HepG2 (cell line): ENCODE data around the gene CDC42SE2. TPM values are rescaled to one million over a fixed set of nuclear protein-coding genes. Genes with fewer than 3 reads are reported as not detected.

Experiments
- ATAC-seq: fragments of 200-7000 bp; cut with Tn5 transposase; 3 replicates; pipeline ENCODE4 v1.9.1; 2020; ENCODE audit warnings: mild to moderate bottlenecking, moderate library complexity
- BruUV-seq: library from RNA; stranded (reverse); fragments of 400-500 nt; replicated peaks from 2 replicates; lab custom pipeline; 2021; lab: Mats Ljungman, UMichigan
- CTCF ChIA-PET: fragments of 300-600 bp; formaldehyde crosslinking; extraction: SDS; loops from one replicate; lab custom pipeline; 2021; ENCODE audit warnings: low total read pairs, inconsistent platforms, low intra/inter-chr PET ratio; lab: Yijun Ruan, JAX
- POLR2A ChIA-PET: fragments of 350-600 bp; sonication (Branson Sonifier 250); formaldehyde crosslinking; loops from one replicate; lab custom pipeline; 2020; ENCODE audit warnings: antibody characterized with exemption, inconsistent platforms; lab: Yijun Ruan, JAX
- DNase-seq: peaks from one replicate; pipeline ENCODE4 v3.0.0-alpha.2; 2015; ENCODE audit warnings: low spot score
- FAIRE-seq: peaks from 3 replicates; lab custom pipeline; 2011; peaks lifted over from hg19 to GRCh38; lab: Jason Lieb, UNC
- H2AFZ ChIP-seq: one replicate; pipeline ENCODE4 v1.6.1; 2011; ENCODE audit warnings: low read length, inconsistent platforms
- H3K27ac ChIP-seq: fragments of 300-600 bp; 3 replicates; pipeline ENCODE4 v1.8.0; 2011; ENCODE audit warnings: mixed run types, mild to moderate bottlenecking, mixed read lengths, low read length, inconsistent platforms; ENCODE audit not compliant: insufficient read depth; ENCODE audit errors: extremely low read length
- H3K27me3 ChIP-seq, 2 experiments: fragments of 200-600 bp in 1 of 2; 2 replicates in 1 of 2; 3 replicates in 1 of 2; pipeline versions ENCODE4 v1.6.0 to v1.8.0; 2011; ENCODE audit warnings: low read length in 2 of 2, mild to moderate bottlenecking in 2 of 2, moderate library complexity in 2 of 2, inconsistent platforms in 1 of 2; ENCODE audit not compliant: insufficient read depth in 2 of 2, control insufficient read depth in 1 of 2
- H3K36me3 ChIP-seq, 2 experiments: fragments of 200-600 bp in 1 of 2; replicated peaks in 1 of 2; 2 replicates in 1 of 2; 3 replicates in 1 of 2; pipeline versions ENCODE4 v1.5.1 to v1.8.0; 2011; ENCODE audit warnings: low read length in 2 of 2, inconsistent platforms in 1 of 2; ENCODE audit not compliant: insufficient read depth in 2 of 2, control insufficient read depth in 1 of 2
- H3K4me1 ChIP-seq: 2 replicates; pipeline ENCODE4 v1.5.1; 2012; ENCODE audit warnings: low read length, inconsistent platforms; ENCODE audit not compliant: insufficient read depth
- H3K4me2 ChIP-seq: 2 replicates; pipeline ENCODE4 v1.6.0; 2011; ENCODE audit warnings: low read depth, low read length, inconsistent platforms
- H3K4me3 ChIP-seq, 3 experiments: fragments of 200-600 bp in 1 of 3; sonication (generic), shearing (Covaris generic) in 1 of 3; replicated peaks in 1 of 3; 2 replicates each; pipeline ENCODE4 v1.5.1; 2011 to 2016; ENCODE audit warnings: low read length in 3 of 3, inconsistent platforms in 2 of 3, low read depth in 2 of 3, mild to moderate bottlenecking in 2 of 3, control low read depth in 1 of 3, mixed read lengths in 1 of 3; ENCODE audit not compliant: insufficient read depth in 1 of 3
- H3K79me2 ChIP-seq: one replicate; pipeline ENCODE4 v1.6.1; 2011; ENCODE audit warnings: low read length, inconsistent platforms; ENCODE audit not compliant: insufficient read depth
- H3K9ac ChIP-seq: 2 replicates; pipeline ENCODE4 v1.6.0; 2011; ENCODE audit warnings: mild to moderate bottlenecking, low read depth, low read length, inconsistent platforms; ENCODE audit not compliant: insufficient read depth
- H3K9me3 ChIP-seq: 2 replicates; pipeline ENCODE4 v1.5.1; 2012; ENCODE audit warnings: mild to moderate bottlenecking, low read length
- H4K20me1 ChIP-seq: 2 replicates; pipeline ENCODE4 v1.6.0; 2011; ENCODE audit warnings: inconsistent platforms, mild to moderate bottlenecking, low read length, moderate library complexity; ENCODE audit not compliant: insufficient read depth
- HNF1A ChIP-seq, 2 experiments: sonication (generic) in 1 of 2; formaldehyde crosslinking in 1 of 2; IDR thresholded peaks; 2 replicates each; pipeline versions ENCODE4 v1.4.0 to v1.6.1; 2016 to 2020; ENCODE audit warnings: borderline replicate concordance in 1 of 2, low read depth in 1 of 2, mild to moderate bottlenecking in 1 of 2, missing genetic modification reagents in 1 of 2
- NR2F1 ChIP-seq, 2 experiments: fragments of 450-650 bp in 1 of 2; formaldehyde crosslinking in 1 of 2; IDR thresholded peaks; 2 replicates each; pipeline versions ENCODE4 v1.5.0 to v1.6.1; 2016 to 2020; ENCODE audit warnings: mild to moderate bottlenecking in 1 of 2, missing compliant biosample characterization in 1 of 2, missing genetic modification reagents in 1 of 2, moderate library complexity in 1 of 2
- THAP11 ChIP-seq: IDR thresholded peaks from 2 replicates; pipeline ENCODE4 v1.6.1; 2016; ENCODE audit warnings: missing biosample characterization, missing genetic modification reagents
- ZNF232 ChIP-seq: sonication (generic); formaldehyde crosslinking; IDR thresholded peaks from 2 replicates; pipeline ENCODE4 v1.4.0; 2020; ENCODE audit warnings: missing genetic modification reagents, borderline replicate concordance
- ZNF354B ChIP-seq: sonication (generic); formaldehyde crosslinking; IDR thresholded peaks from 2 replicates; pipeline ENCODE4 v1.8.0; 2022; ENCODE audit warnings: mild to moderate bottlenecking, missing genetic modification reagents
- ZXDC ChIP-seq: sonication (generic); formaldehyde crosslinking; IDR thresholded peaks from 2 replicates; pipeline ENCODE4 v1.5.0; 2020; ENCODE audit warnings: mild to moderate bottlenecking, missing genetic modification reagents
- WGBS: methylation state at CpG from one replicate; pipeline ENCODE4 v1.1.6; 2017; ENCODE audit warnings: low lambda C conversion rate; 5-methylcytosine and 5-hydroxymethylcytosine counted together
- in situ Hi-C: cut with HindIII; loops from 2 replicates; pipeline ENCODE4 v1.10.0; 2017; ENCODE audit warnings: low pct_unique_long_range_greater_than_20kb; ENCODE audit not compliant: extremely low pct_ligation_motif_present
- intact Hi-C: fragments of 100-400 bp; cut with micrococcal nuclease; formaldehyde crosslinking; loops from one replicate; pipeline ENCODE4 v1.10.0; 2022; ENCODE audit not compliant: unreplicated experiment
- polyA plus RNA-seq, 8 experiments: library from polyadenylated mRNA; depleted of rRNA in 3 of 8; stranded (reverse) in 7 of 8; unstranded in 1 of 8; fragments of >200 nt; fragmentation: Illumina TruSeq in 4 of 8; extraction: Trizol in 4 of 8; gene quantifications; 2 replicates each; pipeline versions ENCODE4 v1.2.1 to v1.2.3, GENCODE V29; 2011 to 2016; ENCODE audit warnings: low read depth in 4 of 8, missing spikeins in 1 of 8, mixed read lengths in 1 of 8; ENCODE audit not compliant: insufficient read depth in 1 of 8
- total RNA-seq, 5 experiments: library from RNA; depleted of rRNA; stranded (reverse); fragments of >200 nt; fragmentation: Illumina TruSeq; extraction: Trizol; gene quantifications; 2 replicates each; pipeline ENCODE4 v1.2.3, GENCODE V29; 2016; ENCODE audit warnings: low read depth in 1 of 5
- TF ChIP-seq, protein P1 (sequence below): sonication (generic); formaldehyde crosslinking; conservative IDR thresholded peaks from 2 replicates; pipeline ENCODE4 v1.4.0; 2020; ENCODE audit warnings: missing genetic modification reagents
- TF ChIP-seq, protein P2 (sequence below): sonication (generic); formaldehyde crosslinking; IDR thresholded peaks from 2 replicates; pipeline ENCODE4 v1.5.0; 2020; ENCODE audit warnings: missing genetic modification reagents

Gene CDC42SE2
- total and polyA plus RNA-seq, 2 of the 13 experiments (the other 11 are each of a cell fraction or from before 2014, with no cell fraction given), result 19.6 to 25.0 TPM

- peaks cover 17% of the 10 kb centered on the region; the same call in 1 of the 2 replicates for H4K20me1 ChIP-seq
- TF ChIP-seq, protein P1, sequence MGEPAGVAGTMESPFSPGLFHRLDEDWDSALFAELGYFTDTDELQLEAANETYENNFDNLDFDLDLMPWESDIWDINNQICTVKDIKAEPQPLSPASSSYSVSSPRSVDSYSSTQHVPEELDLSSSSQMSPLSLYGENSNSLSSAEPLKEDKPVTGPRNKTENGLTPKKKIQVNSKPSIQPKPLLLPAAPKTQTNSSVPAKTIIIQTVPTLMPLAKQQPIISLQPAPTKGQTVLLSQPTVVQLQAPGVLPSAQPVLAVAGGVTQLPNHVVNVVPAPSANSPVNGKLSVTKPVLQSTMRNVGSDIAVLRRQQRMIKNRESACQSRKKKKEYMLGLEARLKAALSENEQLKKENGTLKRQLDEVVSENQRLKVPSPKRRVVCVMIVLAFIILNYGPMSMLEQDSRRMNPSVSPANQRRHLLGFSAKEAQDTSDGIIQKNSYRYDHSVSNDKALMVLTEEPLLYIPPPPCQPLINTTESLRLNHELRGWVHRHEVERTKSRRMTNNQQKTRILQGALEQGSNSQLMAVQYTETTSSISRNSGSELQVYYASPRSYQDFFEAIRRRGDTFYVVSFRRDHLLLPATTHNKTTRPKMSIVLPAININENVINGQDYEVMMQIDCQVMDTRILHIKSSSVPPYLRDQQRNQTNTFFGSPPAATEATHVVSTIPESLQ (CRISPR knock-in tag), result no peak
- TF ChIP-seq ZNF232 (CRISPR knock-in tag), result no peak
- TF ChIP-seq NR2F1 (CRISPR knock-in tag; IDR thresholded peaks at IDR 0.05), result no peak
- TF ChIP-seq HNF1A (IDR thresholded peaks at IDR 0.05; ENCODE audit: low read depth), result no peak
- no peak for TF ChIP-seq HNF1A (CRISPR knock-in tag; IDR thresholded peaks at IDR 0.05; ENCODE audit: borderline replicate concordance)
- TF ChIP-seq, protein P2, sequence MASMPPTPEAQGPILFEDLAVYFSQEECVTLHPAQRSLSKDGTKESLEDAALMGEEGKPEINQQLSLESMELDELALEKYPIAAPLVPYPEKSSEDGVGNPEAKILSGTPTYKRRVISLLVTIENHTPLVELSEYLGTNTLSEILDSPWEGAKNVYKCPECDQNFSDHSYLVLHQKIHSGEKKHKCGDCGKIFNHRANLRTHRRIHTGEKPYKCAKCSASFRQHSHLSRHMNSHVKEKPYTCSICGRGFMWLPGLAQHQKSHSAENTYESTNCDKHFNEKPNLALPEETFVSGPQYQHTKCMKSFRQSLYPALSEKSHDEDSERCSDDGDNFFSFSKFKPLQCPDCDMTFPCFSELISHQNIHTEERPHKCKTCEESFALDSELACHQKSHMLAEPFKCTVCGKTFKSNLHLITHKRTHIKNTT (CRISPR knock-in tag), result no peak
- no peak for TF ChIP-seq ZXDC
- TF ChIP-seq ZNF354B (CRISPR knock-in tag), result no peak
- TF ChIP-seq THAP11, result no peak
- no peaks in the 10 kb centered on the region for H3K36me3 ChIP-seq
- H3K9me3 ChIP-seq, result no peaks in the 10 kb centered on the region
- intact Hi-C loops, result no loop called here
- in situ Hi-C loops, result loop anchor here (5.0 kb wide), 1 partner anchor 108 kb away; no protein-coding TSS in a partner anchor
- WGBS, result 95% methylated on average over 6 of the region's 6 CpGs
- H3K79me2 ChIP-seq, result peaks cover 63% of the 10 kb centered on the region
- FAIRE-seq (no peak), ATAC-seq (no peak), DNase-seq (no peak)
- no peak overlapping the region for H2AFZ ChIP-seq
- H3K27me3 ChIP-seq, result no peaks in the 10 kb centered on the region
- ChIA-PET CTCF (no interaction called here), POLR2A (no interaction called here)
- no TSS peak for BruUV-seq
- H3K9ac ChIP-seq, result no peak overlapping the region
- no peak overlapping the region for H3K27ac ChIP-seq
- H3K4me2 ChIP-seq, result no peak overlapping the region
- H3K4me1 ChIP-seq, result peaks cover 7% of the 10 kb centered on the region; the same call in 1 of the 2 replicates
- no peak overlapping the region for H3K4me3 ChIP-seq
Observed at GRCh38 chr5:131274326-131275063, 10.6 kb downstream of the CDC42SE2 start.
